Panc1 (cell line): ENCODE data around the gene ZNF507. TPM values are rescaled to one million over a fixed set of nuclear protein-coding genes. Genes with fewer than 3 reads are reported as not detected.

ENCODE experiments used
- ATAC-seq: fragments of 200-7000 bp; cut with Tn5 transposase; 2 replicates; pipeline ENCODE4 v1.9.1; 2020; ENCODE audit warnings: mild to moderate bottlenecking, moderate library complexity
- BruUV-seq: library from RNA; stranded (reverse); fragments of 400-500 nt; replicated peaks from 2 replicates; lab custom pipeline; 2021; lab: Mats Ljungman, UMichigan
- CTCF ChIA-PET: fragments of 300-600 bp; sonication (Branson Sonifier 250); formaldehyde crosslinking; loops from one replicate; lab custom pipeline; 2022; ENCODE audit warnings: antibody characterized with exemption; lab: Charles Lee
- POLR2A ChIA-PET: fragments of 300-600 bp; sonication (Branson Sonifier 250); formaldehyde crosslinking; loops from one replicate; lab custom pipeline; 2022; ENCODE audit warnings: antibody characterized with exemption; lab: Charles Lee
- DNase-seq: peaks from one replicate; pipeline ENCODE4 v3.0.0-alpha.2; 2010; ENCODE audit warnings: low read depth, low spot score
- H3K27ac ChIP-seq: 2 replicates; pipeline ENCODE4 v1.5.1; 2011; ENCODE audit warnings: mild to moderate bottlenecking, low read length, inconsistent platforms
- H3K27me3 ChIP-seq: fragments of 200-500 bp; sonication (Bioruptor generic); 2 replicates; pipeline ENCODE4 v1.6.0; 2014; ENCODE audit warnings: low read length, inconsistent platforms; ENCODE audit not compliant: control insufficient read depth, insufficient read depth
- H3K36me3 ChIP-seq: fragments of 200-500 bp; sonication (Bioruptor generic); 2 replicates; pipeline ENCODE4 v1.5.1; 2014; ENCODE audit warnings: inconsistent platforms, mild to moderate bottlenecking, low read length, moderate library complexity; ENCODE audit not compliant: control insufficient read depth, insufficient read depth
- H3K4me1 ChIP-seq: 2 replicates; pipeline ENCODE4 v1.5.1; 2011; ENCODE audit warnings: inconsistent platforms, mild to moderate bottlenecking, low read length, moderate library complexity; ENCODE audit not compliant: control insufficient read depth, insufficient read depth
- H3K4me3 ChIP-seq, 2 experiments: 2 replicates each; pipeline ENCODE4 v1.5.1; 2011 to 2012; ENCODE audit warnings: low read depth in 2 of 2, low read length in 2 of 2, mild to moderate bottlenecking in 2 of 2, inconsistent platforms in 1 of 2, moderate library complexity in 1 of 2
- H3K9me3 ChIP-seq: fragments of 200-500 bp; sonication (Bioruptor generic); 2 replicates; pipeline ENCODE4 v1.5.1; 2014; ENCODE audit warnings: low read depth, mild to moderate bottlenecking, inconsistent platforms, low read length, moderate library complexity; ENCODE audit not compliant: control insufficient read depth, insufficient read depth
- POLR2AphosphoS5 ChIP-seq: IDR thresholded peaks from 2 replicates; pipeline ENCODE4 v1.6.1; 2012; ENCODE audit warnings: mild to moderate bottlenecking, low read depth, low read length, moderate library complexity
- SIN3A ChIP-seq: IDR thresholded peaks from 2 replicates; pipeline ENCODE4 v1.6.1; 2012; ENCODE audit warnings: low read depth, mild to moderate bottlenecking, low read length, moderate library complexity, borderline replicate concordance; ENCODE audit not compliant: insufficient read depth
- TCF7L2 ChIP-seq: IDR thresholded peaks from 2 replicates; pipeline ENCODE4 v1.6.1; 2011; ENCODE audit warnings: mild to moderate bottlenecking, low read depth, low read length, inconsistent platforms
- in situ Hi-C: cut with HindIII; loops from 2 replicates; pipeline ENCODE4 v1.10.0; 2016; ENCODE audit warnings: low sequenced_read_pairs, low pct_unique_long_range_greater_than_20kb
- intact Hi-C: fragments of 100-400 bp; cut with micrococcal nuclease; formaldehyde crosslinking; loops from one replicate; pipeline ENCODE4 v1.10.0; 2022; ENCODE audit not compliant: unreplicated experiment
- total RNA-seq: library from RNA; stranded (reverse); gene quantifications from one replicate; pipeline ENCODE4 v1.2.1, GENCODE V29; 2021; ENCODE audit not compliant: unreplicated experiment
- TF ChIP-seq, protein P1 (sequence below), 2 experiments: IDR thresholded peaks; 2 replicates each; pipeline ENCODE4 v1.6.1; 2011 to 2012; ENCODE audit warnings: low read depth in 2 of 2, control low read depth in 1 of 2, low read length in 1 of 2, mild to moderate bottlenecking in 1 of 2, moderate library complexity in 1 of 2; ENCODE audit not compliant: insufficient read depth in 1 of 2
- TF ChIP-seq, protein P2 (sequence below): fragments of 450-650 bp; IDR thresholded peaks from 2 replicates; pipeline ENCODE4 v1.5.1; 2017; ENCODE audit warnings: mild to moderate bottlenecking

The ZNF507 gene
- total RNA-seq, 1 experiment from 2014 or later: 28.3 TPM

DNA sequence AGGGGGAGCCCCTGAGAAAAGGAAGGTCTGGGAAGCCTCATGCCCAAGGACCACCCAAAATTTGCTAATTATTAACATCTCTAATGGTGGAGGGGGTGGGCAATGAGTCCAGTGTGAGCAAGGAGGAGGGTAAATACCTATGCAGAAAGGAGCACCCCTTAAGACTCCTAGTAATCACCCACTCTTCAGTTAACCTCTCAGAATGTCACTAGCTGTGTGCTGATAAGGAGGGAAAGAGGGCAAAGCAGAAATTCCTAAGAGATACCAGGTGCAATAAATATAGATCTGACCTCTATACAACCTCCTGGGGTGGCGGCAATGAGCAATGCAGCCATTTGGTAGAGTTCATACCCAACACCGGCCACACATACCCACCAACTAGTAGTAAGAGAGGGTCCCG is 47.5 kb downstream of the ZNF507 start:
- H3K9me3 ChIP-seq: no peaks in the 10 kb centered on the region
- no peaks in the 10 kb centered on the region for H3K36me3 ChIP-seq
- H3K4me1 ChIP-seq: no peaks in the 10 kb centered on the region
- ATAC-seq (no peak), DNase-seq (no peak)
- intact Hi-C loops (no loop called here), in situ Hi-C loops (no loop called here)
- ChIA-PET CTCF (no interaction called here), POLR2A (interaction anchor here (0.8 kb wide), 1 partner anchor 47 kb away, joined by 5 read pairs; no protein-coding TSS in a partner anchor)
- H3K27ac ChIP-seq: no peak overlapping the region
- H3K4me3 ChIP-seq: no peak overlapping the region
- no TSS peak for BruUV-seq
- H3K27me3 ChIP-seq: no peaks in the 10 kb centered on the region
- TF ChIP-seq POLR2AphosphoS5 (no peak), TCF7L2 (no peak), SIN3A (no peak)
- TF ChIP-seq, protein P1, sequence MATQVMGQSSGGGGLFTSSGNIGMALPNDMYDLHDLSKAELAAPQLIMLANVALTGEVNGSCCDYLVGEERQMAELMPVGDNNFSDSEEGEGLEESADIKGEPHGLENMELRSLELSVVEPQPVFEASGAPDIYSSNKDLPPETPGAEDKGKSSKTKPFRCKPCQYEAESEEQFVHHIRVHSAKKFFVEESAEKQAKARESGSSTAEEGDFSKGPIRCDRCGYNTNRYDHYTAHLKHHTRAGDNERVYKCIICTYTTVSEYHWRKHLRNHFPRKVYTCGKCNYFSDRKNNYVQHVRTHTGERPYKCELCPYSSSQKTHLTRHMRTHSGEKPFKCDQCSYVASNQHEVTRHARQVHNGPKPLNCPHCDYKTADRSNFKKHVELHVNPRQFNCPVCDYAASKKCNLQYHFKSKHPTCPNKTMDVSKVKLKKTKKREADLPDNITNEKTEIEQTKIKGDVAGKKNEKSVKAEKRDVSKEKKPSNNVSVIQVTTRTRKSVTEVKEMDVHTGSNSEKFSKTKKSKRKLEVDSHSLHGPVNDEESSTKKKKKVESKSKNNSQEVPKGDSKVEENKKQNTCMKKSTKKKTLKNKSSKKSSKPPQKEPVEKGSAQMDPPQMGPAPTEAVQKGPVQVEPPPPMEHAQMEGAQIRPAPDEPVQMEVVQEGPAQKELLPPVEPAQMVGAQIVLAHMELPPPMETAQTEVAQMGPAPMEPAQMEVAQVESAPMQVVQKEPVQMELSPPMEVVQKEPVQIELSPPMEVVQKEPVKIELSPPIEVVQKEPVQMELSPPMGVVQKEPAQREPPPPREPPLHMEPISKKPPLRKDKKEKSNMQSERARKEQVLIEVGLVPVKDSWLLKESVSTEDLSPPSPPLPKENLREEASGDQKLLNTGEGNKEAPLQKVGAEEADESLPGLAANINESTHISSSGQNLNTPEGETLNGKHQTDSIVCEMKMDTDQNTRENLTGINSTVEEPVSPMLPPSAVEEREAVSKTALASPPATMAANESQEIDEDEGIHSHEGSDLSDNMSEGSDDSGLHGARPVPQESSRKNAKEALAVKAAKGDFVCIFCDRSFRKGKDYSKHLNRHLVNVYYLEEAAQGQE (IDR thresholded peaks at IDR 0.05; ENCODE audit: insufficient read depth in 1 of 2, low read depth in 2 of 2, low read length in 1 of 2): no peak
- TF ChIP-seq, protein P2, sequence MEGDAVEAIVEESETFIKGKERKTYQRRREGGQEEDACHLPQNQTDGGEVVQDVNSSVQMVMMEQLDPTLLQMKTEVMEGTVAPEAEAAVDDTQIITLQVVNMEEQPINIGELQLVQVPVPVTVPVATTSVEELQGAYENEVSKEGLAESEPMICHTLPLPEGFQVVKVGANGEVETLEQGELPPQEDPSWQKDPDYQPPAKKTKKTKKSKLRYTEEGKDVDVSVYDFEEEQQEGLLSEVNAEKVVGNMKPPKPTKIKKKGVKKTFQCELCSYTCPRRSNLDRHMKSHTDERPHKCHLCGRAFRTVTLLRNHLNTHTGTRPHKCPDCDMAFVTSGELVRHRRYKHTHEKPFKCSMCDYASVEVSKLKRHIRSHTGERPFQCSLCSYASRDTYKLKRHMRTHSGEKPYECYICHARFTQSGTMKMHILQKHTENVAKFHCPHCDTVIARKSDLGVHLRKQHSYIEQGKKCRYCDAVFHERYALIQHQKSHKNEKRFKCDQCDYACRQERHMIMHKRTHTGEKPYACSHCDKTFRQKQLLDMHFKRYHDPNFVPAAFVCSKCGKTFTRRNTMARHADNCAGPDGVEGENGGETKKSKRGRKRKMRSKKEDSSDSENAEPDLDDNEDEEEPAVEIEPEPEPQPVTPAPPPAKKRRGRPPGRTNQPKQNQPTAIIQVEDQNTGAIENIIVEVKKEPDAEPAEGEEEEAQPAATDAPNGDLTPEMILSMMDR: no peak

DNA sequence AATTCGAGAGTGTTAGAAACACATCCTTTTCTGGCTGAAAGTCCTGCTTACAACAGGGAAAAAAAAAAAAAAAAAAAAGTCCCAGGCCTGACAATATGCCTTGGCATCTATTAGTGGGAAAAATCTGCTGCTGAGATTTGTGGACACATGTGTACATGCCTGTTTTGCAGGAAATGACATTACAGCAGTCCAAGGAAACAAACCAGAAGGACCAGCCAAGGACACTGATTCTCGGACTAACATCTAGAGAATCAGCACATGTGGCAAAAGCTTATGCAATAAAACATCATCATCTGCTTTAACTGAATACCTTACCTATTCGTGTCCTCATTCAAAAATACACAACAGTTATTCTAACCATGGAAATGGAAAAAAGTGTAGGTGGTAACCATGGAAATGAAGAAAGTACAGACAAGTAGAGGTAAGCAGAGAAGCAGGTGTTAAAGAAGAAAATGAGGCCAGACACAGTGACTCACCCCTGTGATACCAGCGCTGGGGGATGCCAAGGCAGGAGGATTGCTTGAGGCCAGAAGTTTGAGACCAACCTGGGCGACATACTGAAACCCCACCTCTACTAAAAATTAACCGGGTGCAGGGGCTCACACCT is 50.7 kb downstream of the ZNF507 start:
- Histone ChIP-seq H3K36me3 (no peaks in the 10 kb centered on the region), H3K9me3 (no peaks in the 10 kb centered on the region), H3K4me3 (no peak overlapping the region), H3K27me3 (no peaks in the 10 kb centered on the region), H3K27ac (no peak overlapping the region), H3K4me1 (no peaks in the 10 kb centered on the region)
- no TSS peak for BruUV-seq
- ChIA-PET CTCF (no interaction called here), POLR2A (no interaction called here)
- DNase-seq (no peak), ATAC-seq (no peak)
- intact Hi-C loops (no loop called here), in situ Hi-C loops (no loop called here)
- TF ChIP-seq TCF7L2 (no peak), POLR2AphosphoS5 (no peak), SIN3A (no peak)
- TF ChIP-seq, protein P1 (IDR thresholded peaks at IDR 0.05; ENCODE audit: insufficient read depth in 1 of 2, low read depth in 2 of 2, low read length in 1 of 2): no peak
- TF ChIP-seq, protein P2: no peak
